TTC549 (cell line): ENCODE results near the gene ARHGAP5.

Experiments
- FAIRE-seq: peaks from 2 replicates; lab custom pipeline; 2012; peaks lifted over from hg19 to GRCh38; lab: Jason Lieb, UNC

Gene ARHGAP5, protein sequence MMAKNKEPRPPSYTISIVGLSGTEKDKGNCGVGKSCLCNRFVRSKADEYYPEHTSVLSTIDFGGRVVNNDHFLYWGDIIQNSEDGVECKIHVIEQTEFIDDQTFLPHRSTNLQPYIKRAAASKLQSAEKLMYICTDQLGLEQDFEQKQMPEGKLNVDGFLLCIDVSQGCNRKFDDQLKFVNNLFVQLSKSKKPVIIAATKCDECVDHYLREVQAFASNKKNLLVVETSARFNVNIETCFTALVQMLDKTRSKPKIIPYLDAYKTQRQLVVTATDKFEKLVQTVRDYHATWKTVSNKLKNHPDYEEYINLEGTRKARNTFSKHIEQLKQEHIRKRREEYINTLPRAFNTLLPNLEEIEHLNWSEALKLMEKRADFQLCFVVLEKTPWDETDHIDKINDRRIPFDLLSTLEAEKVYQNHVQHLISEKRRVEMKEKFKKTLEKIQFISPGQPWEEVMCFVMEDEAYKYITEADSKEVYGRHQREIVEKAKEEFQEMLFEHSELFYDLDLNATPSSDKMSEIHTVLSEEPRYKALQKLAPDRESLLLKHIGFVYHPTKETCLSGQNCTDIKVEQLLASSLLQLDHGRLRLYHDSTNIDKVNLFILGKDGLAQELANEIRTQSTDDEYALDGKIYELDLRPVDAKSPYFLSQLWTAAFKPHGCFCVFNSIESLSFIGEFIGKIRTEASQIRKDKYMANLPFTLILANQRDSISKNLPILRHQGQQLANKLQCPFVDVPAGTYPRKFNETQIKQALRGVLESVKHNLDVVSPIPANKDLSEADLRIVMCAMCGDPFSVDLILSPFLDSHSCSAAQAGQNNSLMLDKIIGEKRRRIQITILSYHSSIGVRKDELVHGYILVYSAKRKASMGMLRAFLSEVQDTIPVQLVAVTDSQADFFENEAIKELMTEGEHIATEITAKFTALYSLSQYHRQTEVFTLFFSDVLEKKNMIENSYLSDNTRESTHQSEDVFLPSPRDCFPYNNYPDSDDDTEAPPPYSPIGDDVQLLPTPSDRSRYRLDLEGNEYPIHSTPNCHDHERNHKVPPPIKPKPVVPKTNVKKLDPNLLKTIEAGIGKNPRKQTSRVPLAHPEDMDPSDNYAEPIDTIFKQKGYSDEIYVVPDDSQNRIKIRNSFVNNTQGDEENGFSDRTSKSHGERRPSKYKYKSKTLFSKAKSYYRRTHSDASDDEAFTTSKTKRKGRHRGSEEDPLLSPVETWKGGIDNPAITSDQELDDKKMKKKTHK (N-terminal part only)

GRCh38 chr14:32077081-32078022 lies at the start of gene ARHGAP5:
Gene ARHGAP5, plus strand, starts transcription at chr14:32077304. Its CDS starts 13,366 bp downstream, at chr14:32090670.
- FAIRE-seq: no peak

DNA sequence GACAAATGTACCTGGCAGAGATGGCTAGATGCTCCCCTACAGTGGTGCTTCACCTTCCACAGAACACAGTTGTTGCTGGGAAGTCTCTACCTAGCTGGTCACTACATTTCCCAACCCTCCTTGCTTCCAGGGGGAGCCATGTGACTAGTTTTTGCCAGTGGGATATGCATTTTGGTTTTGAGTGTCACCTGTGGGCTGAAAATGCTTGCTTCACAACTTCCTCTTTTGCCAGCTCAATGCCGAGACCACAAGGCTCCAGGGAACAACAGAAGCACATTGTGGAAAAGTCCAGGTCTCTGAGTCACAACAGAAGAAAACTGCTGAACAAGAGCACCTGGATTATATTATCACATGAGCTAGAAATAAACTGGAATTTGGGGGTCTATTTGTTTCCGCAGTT lies 48.5 kb upstream of the ARHGAP5 start:
- no peak for FAIRE-seq

DNA sequence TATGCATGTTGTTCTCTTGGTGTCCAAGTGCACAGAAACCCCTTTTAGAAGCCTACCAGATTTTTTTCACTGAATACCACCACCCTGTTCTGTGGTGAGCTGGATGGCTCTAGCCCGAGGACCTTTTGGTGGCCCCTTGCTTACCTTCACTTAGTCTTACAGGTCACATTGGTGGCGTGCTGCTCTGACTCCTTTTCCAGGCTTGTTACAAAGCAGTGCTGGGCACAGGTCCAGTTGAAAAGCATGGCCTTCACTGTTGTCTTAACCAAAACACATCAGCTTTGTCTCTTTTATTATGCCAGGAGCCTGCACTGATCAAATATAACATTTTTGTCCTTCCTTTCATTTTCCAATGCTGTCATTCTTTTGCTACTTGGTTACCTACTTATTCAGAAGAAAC lies 43.6 kb upstream of the ARHGAP5 start:
- FAIRE-seq: no peak

- FAIRE-seq: no peak
These were observed 38.2 kb upstream of the ARHGAP5 start for GRCh38 chr14:32038876-32039275.

GRCh38 chr14:32039401-32040030 lies 37.6 kb upstream of the ARHGAP5 start:
- FAIRE-seq: no peak

GRCh38 chr14:32043624-32044023 lies 33.5 kb upstream of the ARHGAP5 start:
- FAIRE-seq: no peak

- no peak for FAIRE-seq
These were observed 32.6 kb upstream of the ARHGAP5 start for GRCh38 chr14:32044454-32044853.

DNA sequence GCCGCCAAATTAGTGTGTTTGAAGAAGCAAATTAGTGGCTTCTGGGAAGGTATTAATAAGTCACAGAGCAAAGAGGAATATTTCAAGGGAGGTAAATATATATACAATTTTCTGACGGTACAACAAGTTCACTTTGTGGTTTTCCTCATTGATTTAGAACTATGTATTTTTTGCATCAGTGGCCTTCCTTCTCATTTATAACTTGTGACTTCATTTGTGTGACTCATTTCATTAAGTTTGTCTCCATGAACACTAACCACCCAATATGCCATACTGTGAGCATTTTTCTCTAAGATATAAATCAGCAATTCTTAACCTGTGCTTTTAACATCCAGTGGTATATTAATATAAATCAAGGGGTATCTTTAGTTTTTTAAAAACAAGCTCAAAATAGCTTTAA lies 29.3 kb upstream of the ARHGAP5 start:
- no peak for FAIRE-seq

DNA sequence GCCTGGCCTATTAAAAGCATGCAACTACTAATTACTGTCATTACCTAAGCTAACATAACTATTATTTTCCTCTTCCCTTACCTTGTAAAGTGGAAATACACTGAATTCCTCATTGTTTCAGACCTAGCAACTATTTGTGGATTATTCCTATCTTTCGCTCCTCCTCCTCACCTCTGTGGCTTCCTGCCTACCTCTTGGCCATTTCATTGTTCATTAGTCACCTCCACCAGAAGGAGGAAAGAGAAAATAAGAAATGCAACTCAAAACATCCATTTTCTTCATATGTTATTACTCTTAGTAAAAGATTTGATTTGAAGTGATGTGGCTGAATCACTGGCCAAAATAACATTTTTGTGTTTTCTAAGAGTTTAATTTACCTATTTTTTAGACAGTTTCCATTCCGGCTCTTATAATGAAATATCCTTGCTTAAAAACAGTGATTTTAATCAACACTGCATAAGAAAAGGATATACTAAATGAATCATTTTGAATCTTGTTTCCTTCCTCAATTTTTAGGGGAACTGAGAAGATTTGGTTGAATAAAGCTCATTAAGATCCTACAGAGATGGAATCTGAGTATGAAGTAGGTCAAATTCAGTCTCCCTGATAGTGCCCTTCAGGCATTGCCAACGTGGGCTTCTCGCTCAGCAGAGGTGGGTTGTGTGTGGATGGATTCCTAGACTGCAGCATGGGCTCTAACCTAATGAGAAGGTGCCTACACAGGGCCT lies 27.6 kb upstream of the ARHGAP5 start:
- FAIRE-seq: no peak

- FAIRE-seq: no peak
These were observed 26.2 kb upstream of the ARHGAP5 start for GRCh38 chr14:32050878-32051277.

GRCh38 chr14:32054536-32054935 lies 22.6 kb upstream of the ARHGAP5 start:
- FAIRE-seq: no peak

DNA sequence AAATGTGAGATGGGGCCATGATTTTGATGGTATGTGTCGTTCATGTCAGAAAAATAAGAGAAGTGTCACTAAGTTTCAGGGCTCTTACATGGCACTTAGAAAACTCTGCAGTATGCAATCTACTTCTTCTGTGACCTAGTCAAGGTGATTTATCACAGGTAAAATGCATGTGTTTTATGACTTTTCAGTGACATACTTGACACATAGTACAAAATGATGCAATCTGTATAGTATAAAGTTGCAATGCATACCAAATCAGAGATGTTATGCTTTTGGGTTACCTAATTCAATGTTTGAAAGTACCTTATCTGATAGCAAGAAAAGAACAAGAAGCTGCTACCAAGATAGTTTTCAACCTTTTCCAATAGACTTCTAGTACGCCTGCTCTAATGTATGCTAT lies 21.9 kb upstream of the ARHGAP5 start:
- FAIRE-seq: no peak

GRCh38 chr14:32059702-32060101 lies 17.4 kb upstream of the ARHGAP5 start:
- FAIRE-seq: no peak

DNA sequence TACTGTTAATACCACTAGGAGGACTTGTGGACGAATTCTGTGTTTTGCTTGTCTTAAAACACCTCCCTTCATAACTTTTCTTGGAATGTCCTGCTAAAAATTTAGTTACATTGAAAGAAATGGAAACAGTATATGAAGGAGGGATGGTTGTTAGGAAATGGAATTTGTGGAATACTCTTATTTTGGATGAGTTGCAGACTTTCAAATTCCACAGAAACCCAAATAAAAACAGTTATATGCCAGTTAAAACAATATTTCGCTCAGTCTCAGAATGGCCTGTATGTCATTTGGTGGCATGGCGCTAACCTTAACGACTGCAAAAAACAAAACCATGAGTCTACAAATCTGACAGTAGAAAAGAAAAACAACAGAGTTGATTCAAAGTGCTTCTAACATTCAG lies 12.2 kb upstream of the ARHGAP5 start:
- no peak for FAIRE-seq

DNA sequence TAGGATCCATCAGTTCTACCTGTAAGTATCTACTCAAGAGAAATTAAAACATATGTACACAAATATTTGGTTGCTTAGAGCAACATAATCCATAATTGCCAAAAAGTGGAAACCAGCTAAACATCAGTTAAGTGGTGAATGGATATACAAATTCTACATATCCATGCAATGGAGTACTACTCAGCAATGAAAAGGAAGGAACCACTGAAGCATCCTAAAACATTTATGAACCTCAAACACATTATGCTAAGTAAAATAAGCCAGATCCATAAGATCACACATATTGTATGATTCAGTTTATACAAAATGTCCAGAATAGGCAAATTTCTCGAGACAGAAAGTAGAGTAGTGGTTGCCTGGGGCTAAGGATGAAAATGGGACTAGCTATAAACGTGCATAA lies 8.4 kb upstream of the ARHGAP5 start:
- FAIRE-seq: no peak

DNA sequence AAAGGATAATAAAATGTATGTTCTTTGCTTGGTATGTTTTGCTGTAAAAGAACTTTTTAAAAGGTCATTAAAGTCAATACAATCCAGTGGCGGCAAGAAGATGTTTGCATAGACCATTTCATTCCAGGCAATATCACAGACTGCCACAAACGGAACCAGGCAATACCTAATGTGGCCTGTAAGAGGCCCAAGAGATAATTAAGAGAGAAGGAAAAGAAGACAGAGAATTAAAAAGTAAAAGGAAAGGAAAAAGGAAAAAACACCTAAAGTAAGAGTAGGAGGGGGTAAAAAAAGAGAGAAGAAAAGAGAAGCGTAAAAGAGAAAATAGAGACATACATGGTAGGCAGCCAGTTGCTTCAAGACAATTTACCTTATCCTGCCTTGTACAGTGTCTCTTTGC lies 6.8 kb upstream of the ARHGAP5 start:
- FAIRE-seq: no peak

GRCh38 chr14:32072676-32073075 lies 4.4 kb upstream of the ARHGAP5 start:
- no peak for FAIRE-seq

DNA sequence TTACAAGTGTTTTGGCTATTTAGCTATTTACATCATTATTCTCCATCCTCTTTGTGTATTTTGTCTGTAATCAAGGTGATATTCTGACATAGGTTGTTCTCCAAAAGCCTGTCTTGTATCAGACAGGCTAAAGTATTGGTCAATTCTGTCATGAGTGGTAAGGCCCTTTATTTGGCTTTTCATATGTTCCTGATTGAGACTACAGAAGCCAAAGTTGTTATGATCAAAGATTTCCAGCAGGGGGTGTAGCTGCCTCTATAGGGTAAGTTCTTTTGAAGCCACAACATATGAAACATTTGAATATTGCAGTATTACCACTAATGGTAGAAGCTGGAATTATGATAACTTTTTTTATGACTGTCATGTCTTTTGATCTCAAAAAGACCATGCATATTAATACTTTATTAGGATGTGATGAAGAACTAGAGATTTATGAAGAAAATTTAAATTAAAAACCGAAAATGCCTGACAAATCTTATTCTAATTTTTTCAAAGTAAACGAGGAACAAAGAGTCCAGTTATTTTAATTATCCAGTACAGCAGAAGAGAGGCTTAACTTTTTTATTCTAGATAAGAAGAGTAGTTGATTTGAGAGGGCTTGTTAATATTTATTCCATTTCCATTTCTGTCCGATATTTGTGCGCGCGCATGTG lies 3.4 kb upstream of the ARHGAP5 start:
- FAIRE-seq: peak; percentile 93

- FAIRE-seq: no peak
These were observed 2.1 kb upstream of the ARHGAP5 start for GRCh38 chr14:32074887-32075572.
